Skeletal muscle tissue (tissue), 4 donors: ENCODE measurements around the gene BZW1. TPM values are rescaled to one million over a fixed set of nuclear protein-coding genes. Genes with fewer than 3 reads are reported as not detected.
A peak's percentile ranks its signal among the peaks of the same experiment; 100 is the strongest.

Experiments
- H3K27ac ChIP-seq: one replicate; pipeline ENCODE4 v1.7.0; 2013; ENCODE audit warnings: mild to moderate bottlenecking, low read depth, low read length, inconsistent platforms
- H3K27me3 ChIP-seq, 3 donors: one replicate each; pipeline ENCODE4 v1.7.0; 2013; ENCODE audit warnings: low read length in 3 of 3; ENCODE audit not compliant: control insufficient read depth in 3 of 3, insufficient read depth in 3 of 3
- H3K36me3 ChIP-seq, 3 donors: one replicate each; pipeline ENCODE4 v1.7.0; 2013; ENCODE audit warnings: low read length in 3 of 3; ENCODE audit not compliant: control insufficient read depth in 3 of 3, insufficient read depth in 3 of 3
- H3K4me1 ChIP-seq, 3 donors: one replicate each; pipeline ENCODE4 v1.7.0; 2013; ENCODE audit warnings: low read length in 3 of 3, mild to moderate bottlenecking in 3 of 3; ENCODE audit not compliant: control insufficient read depth in 3 of 3, insufficient read depth in 3 of 3
- H3K4me3 ChIP-seq, 3 donors: one replicate each; pipeline ENCODE4 v1.7.0; 2013; ENCODE audit warnings: low read length in 3 of 3
- H3K9ac ChIP-seq, 3 donors: one replicate each; pipeline ENCODE4 v1.7.0; 2013; ENCODE audit warnings: low read length in 3 of 3, mild to moderate bottlenecking in 3 of 3, moderate library complexity in 2 of 3, low read depth in 1 of 3
- H3K9me3 ChIP-seq, 3 donors: one replicate each; pipeline ENCODE4 v1.7.0; 2013; ENCODE audit warnings: low read length in 3 of 3; ENCODE audit not compliant: control insufficient read depth in 3 of 3
- total RNA-seq: library from RNA; depleted of rRNA; stranded (reverse); fragments of >200 nt; gene quantifications from one replicate; pipeline ENCODE4 v1.2.3, GENCODE V29; 2014
- donor health status: Osteomylitis.

The BZW1 gene
- 180 TPM for total RNA-seq

DNA sequence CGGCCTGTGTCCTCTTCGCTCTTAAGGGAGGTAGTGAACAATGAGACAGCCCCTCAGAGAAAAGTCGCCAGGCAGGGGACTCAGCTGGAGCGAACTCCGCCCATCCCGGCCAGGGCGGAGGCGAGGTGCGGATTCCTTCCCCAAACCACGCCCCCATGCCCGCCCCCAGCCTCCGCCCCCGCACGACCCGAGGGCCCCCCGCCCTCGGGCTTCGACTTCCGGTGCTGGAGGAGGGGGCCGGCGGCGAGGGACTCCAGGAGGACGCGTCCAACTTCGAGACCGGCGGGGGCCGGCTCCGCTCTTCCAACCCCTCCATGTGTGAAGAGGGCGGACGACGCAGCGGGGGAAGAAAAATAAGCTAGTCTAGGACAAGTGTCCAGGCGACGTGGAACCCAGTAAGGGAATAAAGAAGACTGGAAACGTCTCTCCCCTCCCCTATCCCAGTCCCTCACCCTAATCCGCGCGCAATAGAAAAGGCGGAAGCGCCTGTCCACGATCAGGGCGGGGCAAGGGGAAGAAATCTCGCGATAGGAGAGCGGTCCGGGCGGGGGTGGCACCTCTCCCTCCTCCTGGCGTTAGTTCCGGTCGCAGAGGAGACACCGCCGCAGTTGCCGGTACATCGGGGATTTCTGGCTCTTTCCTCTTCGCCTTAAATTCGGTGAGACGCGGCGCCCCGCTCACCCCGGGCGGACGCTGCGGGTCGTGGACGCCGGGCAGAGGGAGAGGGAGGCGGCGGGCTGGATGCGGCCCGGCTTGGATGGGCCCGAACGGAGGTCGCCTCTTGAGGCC, at the start of gene BZW1:
Gene BZW1 (plus strand): TSS at position 578 of the 789 bp plus-strand sequence. CDS start 1,308 bp downstream, outside the sequence.
- H3K27ac ChIP-seq: peak within 1 kb of the TSS; percentile 99
- H3K4me1 ChIP-seq: peaks cover 28 to 34% (median 29%) of the 10 kb centered on the region in 3 donors
- H3K27me3 ChIP-seq: no peaks in the 10 kb centered on the region
- H3K36me3 ChIP-seq: peaks cover 16 to 24% (median 23%) of the 10 kb centered on the region in 3 donors
- peak within 1 kb of the TSS; percentile 86 to 91 (median 89) for H3K4me3 ChIP-seq
- peak within 1 kb of the TSS; percentile 93 to 95 (median 94) for H3K9ac ChIP-seq
- no peaks in the 10 kb centered on the region for H3K9me3 ChIP-seq

- Histone ChIP-seq H3K4me1 (peaks cover 13 to 24% (median 19%) of the 10 kb centered on the region in 3 donors), H3K36me3 (no peaks in the 10 kb centered on the region), H3K9ac (no peak overlapping the region), H3K9me3 (no peaks in the 10 kb centered on the region), H3K27ac (no peak overlapping the region), H3K27me3 (no peaks in the 10 kb centered on the region), H3K4me3 (no peak overlapping the region)
These were observed 49.6 kb upstream of the BZW1 start for GRCh38 chr2:200762127-200762526.

- Histone ChIP-seq H3K4me3 (no peak overlapping the region), H3K27ac (no peak overlapping the region), H3K36me3 (no peaks in the 10 kb centered on the region), H3K9ac (no peak overlapping the region), H3K9me3 (no peaks in the 10 kb centered on the region), H3K4me1 (peaks cover 13 to 24% (median 19%) of the 10 kb centered on the region in 3 donors), H3K27me3 (no peaks in the 10 kb centered on the region)
These were observed 48.3 kb upstream of the BZW1 start for GRCh38 chr2:200763422-200763821.

DNA sequence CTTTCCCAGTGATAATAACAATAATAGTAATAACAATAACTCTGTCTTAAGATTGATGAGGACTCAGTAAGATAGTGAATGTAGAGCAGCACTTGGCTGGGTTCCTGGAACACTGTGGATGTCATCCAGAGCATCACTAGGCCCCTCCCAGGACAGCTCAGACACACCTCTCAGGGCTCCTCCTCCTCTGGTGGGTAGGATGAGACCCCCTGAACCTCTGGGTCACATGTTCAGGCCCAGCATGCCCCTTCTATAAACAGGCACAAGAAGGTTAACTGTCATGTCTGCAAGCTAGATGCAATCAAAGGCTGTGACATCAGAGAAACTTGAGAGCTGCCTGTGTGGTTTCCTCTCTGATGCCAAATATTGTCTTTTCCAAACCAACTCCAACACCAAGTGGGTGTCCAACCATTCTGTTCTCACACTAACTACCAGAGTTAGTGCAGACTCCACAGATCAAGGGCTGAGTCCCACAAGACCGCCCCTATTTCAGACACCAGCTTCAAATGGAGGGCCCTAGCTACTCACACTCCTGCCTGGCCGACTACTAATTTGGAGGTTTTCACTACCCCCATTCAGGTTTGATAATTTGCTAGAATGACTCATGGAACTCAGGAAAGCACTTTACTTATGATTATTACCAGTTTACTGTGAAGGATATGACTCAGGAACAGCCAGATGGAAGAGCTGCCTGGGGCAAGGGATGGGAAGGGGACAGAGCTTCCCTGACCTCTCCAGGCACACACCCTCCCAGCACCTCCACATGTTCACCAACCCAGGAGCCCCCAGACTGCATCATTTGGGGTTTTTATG, 46.4 kb upstream of the BZW1 start:
- peak overlapping the region; percentile 93 for H3K27ac ChIP-seq
- H3K4me3 ChIP-seq: peak overlapping the region in 2 of 3 donors; percentile 8 to 52
- no peaks in the 10 kb centered on the region for H3K36me3 ChIP-seq
- peaks cover 13 to 24% (median 19%) of the 10 kb centered on the region in 3 donors for H3K4me1 ChIP-seq
- no peaks in the 10 kb centered on the region for H3K9me3 ChIP-seq
- H3K9ac ChIP-seq: peak overlapping the region in 2 of 3 donors; percentile 20 to 60
- no peaks in the 10 kb centered on the region for H3K27me3 ChIP-seq

GRCh38 chr2:200765995-200766660, 45.6 kb upstream of the BZW1 start:
- Histone ChIP-seq H3K36me3 (no peaks in the 10 kb centered on the region), H3K9me3 (no peaks in the 10 kb centered on the region), H3K4me1 (peaks cover 13 to 24% (median 19%) of the 10 kb centered on the region in 3 donors), H3K27me3 (no peaks in the 10 kb centered on the region), H3K4me3 (no peak overlapping the region), H3K9ac (peak overlapping the region in 2 of 3 donors; percentile 20 to 60), H3K27ac (peak overlapping the region; percentile 93)

- no peaks in the 10 kb centered on the region for H3K9me3 ChIP-seq
- H3K4me1 ChIP-seq: peaks cover 13 to 17% (median 15%) of the 10 kb centered on the region in 3 donors
- no peak overlapping the region for H3K9ac ChIP-seq
- no peak overlapping the region for H3K27ac ChIP-seq
- H3K4me3 ChIP-seq: no peak overlapping the region
- H3K27me3 ChIP-seq: no peaks in the 10 kb centered on the region
- no peaks in the 10 kb centered on the region for H3K36me3 ChIP-seq
These were observed 44.4 kb upstream of the BZW1 start for GRCh38 chr2:200767111-200767885.

- Histone ChIP-seq H3K4me3 (no peak overlapping the region), H3K9ac (no peak overlapping the region), H3K4me1 (peaks cover 3 to 9% (median 6%) of the 10 kb centered on the region in 3 donors), H3K36me3 (no peaks in the 10 kb centered on the region), H3K9me3 (no peaks in the 10 kb centered on the region), H3K27ac (no peak overlapping the region), H3K27me3 (no peaks in the 10 kb centered on the region)
These were observed 40.9 kb upstream of the BZW1 start for GRCh38 chr2:200770847-200771246.

DNA sequence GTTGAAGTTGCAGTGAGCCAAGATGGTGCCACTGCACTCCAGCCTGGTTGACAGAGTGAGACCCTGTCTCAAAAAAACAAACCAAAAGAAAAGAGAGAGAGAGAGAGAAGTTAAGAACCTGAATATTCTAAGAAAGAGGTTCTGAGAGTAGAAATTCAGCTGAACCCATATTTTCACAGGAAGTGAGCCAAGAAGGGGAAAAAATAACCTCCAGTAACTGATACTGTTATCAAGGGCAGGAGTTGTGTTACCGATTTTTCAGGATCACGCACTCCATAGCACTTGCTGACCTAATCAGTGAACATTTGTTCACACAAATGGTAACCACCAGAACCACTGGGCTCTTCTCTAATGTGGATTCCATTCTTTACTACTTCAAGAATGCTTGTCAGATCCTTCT, 39.1 kb upstream of the BZW1 start:
- no peak overlapping the region for H3K4me3 ChIP-seq
- H3K27ac ChIP-seq: no peak overlapping the region
- no peak overlapping the region for H3K9ac ChIP-seq
- H3K4me1 ChIP-seq: no peaks in the 10 kb centered on the region
- no peaks in the 10 kb centered on the region for H3K36me3 ChIP-seq
- no peaks in the 10 kb centered on the region for H3K27me3 ChIP-seq
- no peaks in the 10 kb centered on the region for H3K9me3 ChIP-seq

GRCh38 chr2:200773083-200773482, 38.6 kb upstream of the BZW1 start:
- no peak overlapping the region for H3K27ac ChIP-seq
- H3K9me3 ChIP-seq: no peaks in the 10 kb centered on the region
- no peaks in the 10 kb centered on the region for H3K27me3 ChIP-seq
- no peak overlapping the region for H3K9ac ChIP-seq
- no peaks in the 10 kb centered on the region for H3K4me1 ChIP-seq
- no peaks in the 10 kb centered on the region for H3K36me3 ChIP-seq
- no peak overlapping the region for H3K4me3 ChIP-seq
